ENCODE measurements around the gene MRPL27. TPM values are rescaled to one million over a fixed set of nuclear protein-coding genes. Genes with fewer than 3 reads are reported as not detected.
"Not testable (repeated sequence)": the region's sequence is repeated elsewhere in the genome, so short reads cannot be mapped to it uniquely, and the experiment has no call there.

Gene MRPL27
- polyA plus RNA-seq (2013, experiment 1 of 2; ENCODE audit: insufficient read length): 76.7 TPM
- polyA plus RNA-seq (2013, experiment 2 of 2; ENCODE audit: insufficient read length): 49.5 TPM

GRCh38 chr17:50372758-50373556, at the start of gene MRPL27, which contains the start of gene EME1:
Gene MRPL27, minus strand, starts transcription at chr17:50373184. Its CDS starts 14 bp downstream, at chr17:50373170.
Gene EME1, plus strand, starts transcription at chr17:50373229. Its CDS starts 1,980 bp downstream, at chr17:50375209.
- peak; percentile 90 for DNase-seq

- no peak for DNase-seq
Observed at GRCh38 chr17:50422738-50423137, 49.8 kb upstream of the MRPL27 start.

- no peak for DNase-seq
Observed at GRCh38 chr17:50421308-50422051, 48.5 kb upstream of the MRPL27 start.

GRCh38 chr17:50420419-50421112, 47.6 kb upstream of the MRPL27 start:
- no peak for DNase-seq

GRCh38 chr17:50419577-50419976, 46.6 kb upstream of the MRPL27 start:
- DNase-seq: not testable (repeated sequence)

- DNase-seq: peak; percentile 48
Observed at GRCh38 chr17:50414808-50415207, 41.8 kb upstream of the MRPL27 start.

- no peak for DNase-seq
Observed at GRCh38 chr17:50412188-50412732, 39.3 kb upstream of the MRPL27 start.

- DNase-seq: no peak
Observed at GRCh38 chr17:50407921-50408320, 34.9 kb upstream of the MRPL27 start.

GRCh38 chr17:50406578-50406977, 33.6 kb upstream of the MRPL27 start:
- no peak for DNase-seq

GRCh38 chr17:50405351-50405750, 32.4 kb upstream of the MRPL27 start:
- not testable (repeated sequence) for DNase-seq

- not testable (repeated sequence) for DNase-seq
Observed at GRCh38 chr17:50399591-50399990, 26.6 kb upstream of the MRPL27 start.

GRCh38 chr17:50398672-50399071, 25.7 kb upstream of the MRPL27 start:
- DNase-seq: not testable (repeated sequence)

- DNase-seq: no peak
Observed at GRCh38 chr17:50397919-50398285, 24.9 kb upstream of the MRPL27 start.

GRCh38 chr17:50397111-50397918, 24.3 kb upstream of the MRPL27 start, which contains the start of gene LRRC59:
Gene LRRC59, minus strand, starts transcription at chr17:50397523. Its CDS starts 206 bp downstream, at chr17:50397317.
- DNase-seq: peak; percentile 84

GRCh38 chr17:50396261-50397110, 23.5 kb upstream of the MRPL27 start:
- DNase-seq: peak; percentile 45

GRCh38 chr17:50394711-50395110, 21.7 kb upstream of the MRPL27 start:
- DNase-seq: no peak

- DNase-seq: no peak
Observed at GRCh38 chr17:50393700-50394099, 20.7 kb upstream of the MRPL27 start.

- DNase-seq: no peak
Observed at GRCh38 chr17:50392621-50393020, 19.6 kb upstream of the MRPL27 start.

GRCh38 chr17:50389534-50389933, 16.6 kb upstream of the MRPL27 start:
- DNase-seq: no peak

GRCh38 chr17:50388728-50389127, 15.7 kb upstream of the MRPL27 start:
- DNase-seq: no peak

- DNase-seq: no peak
Observed at GRCh38 chr17:50386510-50386909, 13.5 kb upstream of the MRPL27 start.

Data from fibroblast of skin of back (primary cell).